GM12874 (cell line): ENCODE measurements around the gene TECTA.
A peak's percentile ranks its signal among the peaks of the same experiment; 100 is the strongest.

ENCODE experiments used
- TF ChIP-seq, protein P1 (sequence below): IDR thresholded peaks from 2 replicates; pipeline ENCODE4 v1.5.1; 2011; ENCODE audit warnings: low read depth, mild to moderate bottlenecking, control low read depth, low read length, moderate library complexity; ENCODE audit not compliant: insufficient read depth

The TECTA gene

GRCh38 chr11:121109471-121109870, 8.4 kb downstream of the TECTA start:
- TF ChIP-seq, protein P1, sequence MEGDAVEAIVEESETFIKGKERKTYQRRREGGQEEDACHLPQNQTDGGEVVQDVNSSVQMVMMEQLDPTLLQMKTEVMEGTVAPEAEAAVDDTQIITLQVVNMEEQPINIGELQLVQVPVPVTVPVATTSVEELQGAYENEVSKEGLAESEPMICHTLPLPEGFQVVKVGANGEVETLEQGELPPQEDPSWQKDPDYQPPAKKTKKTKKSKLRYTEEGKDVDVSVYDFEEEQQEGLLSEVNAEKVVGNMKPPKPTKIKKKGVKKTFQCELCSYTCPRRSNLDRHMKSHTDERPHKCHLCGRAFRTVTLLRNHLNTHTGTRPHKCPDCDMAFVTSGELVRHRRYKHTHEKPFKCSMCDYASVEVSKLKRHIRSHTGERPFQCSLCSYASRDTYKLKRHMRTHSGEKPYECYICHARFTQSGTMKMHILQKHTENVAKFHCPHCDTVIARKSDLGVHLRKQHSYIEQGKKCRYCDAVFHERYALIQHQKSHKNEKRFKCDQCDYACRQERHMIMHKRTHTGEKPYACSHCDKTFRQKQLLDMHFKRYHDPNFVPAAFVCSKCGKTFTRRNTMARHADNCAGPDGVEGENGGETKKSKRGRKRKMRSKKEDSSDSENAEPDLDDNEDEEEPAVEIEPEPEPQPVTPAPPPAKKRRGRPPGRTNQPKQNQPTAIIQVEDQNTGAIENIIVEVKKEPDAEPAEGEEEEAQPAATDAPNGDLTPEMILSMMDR: no peak

DNA sequence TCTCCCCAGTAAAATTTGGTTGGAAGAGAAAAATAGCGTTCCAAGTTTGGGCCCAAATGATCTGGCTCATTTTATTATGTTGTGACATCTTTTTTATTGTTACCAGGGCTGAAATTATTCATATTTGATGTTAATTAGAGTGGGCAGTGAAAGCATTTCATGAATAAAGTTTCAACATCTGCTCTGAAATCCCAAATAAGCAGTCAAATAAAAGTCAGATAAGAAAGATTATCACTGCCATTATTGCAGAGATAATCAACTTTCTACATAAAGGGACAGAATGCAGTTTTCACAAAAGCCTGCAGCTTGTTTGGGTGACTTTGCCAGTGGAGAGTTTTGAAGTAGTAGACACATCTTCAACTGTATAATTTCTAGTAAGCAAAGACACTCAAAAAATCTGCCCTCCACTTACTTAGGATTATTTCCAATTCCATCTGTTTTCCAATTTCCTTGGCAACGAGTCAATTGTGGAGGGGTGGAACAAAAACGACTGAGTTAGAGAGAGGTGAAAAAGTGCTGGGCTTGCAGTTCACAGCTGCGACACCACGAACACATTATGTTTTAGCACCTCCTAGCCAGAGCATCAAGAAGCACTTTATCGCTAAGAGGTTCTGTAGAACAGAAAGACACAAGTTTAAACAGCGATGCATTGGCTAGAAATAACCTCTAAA, 9.0 kb downstream of the TECTA start:
- TF ChIP-seq, protein P1: no peak

GRCh38 chr11:121110871-121111724, 10.1 kb downstream of the TECTA start:
- TF ChIP-seq, protein P1: no peak

DNA sequence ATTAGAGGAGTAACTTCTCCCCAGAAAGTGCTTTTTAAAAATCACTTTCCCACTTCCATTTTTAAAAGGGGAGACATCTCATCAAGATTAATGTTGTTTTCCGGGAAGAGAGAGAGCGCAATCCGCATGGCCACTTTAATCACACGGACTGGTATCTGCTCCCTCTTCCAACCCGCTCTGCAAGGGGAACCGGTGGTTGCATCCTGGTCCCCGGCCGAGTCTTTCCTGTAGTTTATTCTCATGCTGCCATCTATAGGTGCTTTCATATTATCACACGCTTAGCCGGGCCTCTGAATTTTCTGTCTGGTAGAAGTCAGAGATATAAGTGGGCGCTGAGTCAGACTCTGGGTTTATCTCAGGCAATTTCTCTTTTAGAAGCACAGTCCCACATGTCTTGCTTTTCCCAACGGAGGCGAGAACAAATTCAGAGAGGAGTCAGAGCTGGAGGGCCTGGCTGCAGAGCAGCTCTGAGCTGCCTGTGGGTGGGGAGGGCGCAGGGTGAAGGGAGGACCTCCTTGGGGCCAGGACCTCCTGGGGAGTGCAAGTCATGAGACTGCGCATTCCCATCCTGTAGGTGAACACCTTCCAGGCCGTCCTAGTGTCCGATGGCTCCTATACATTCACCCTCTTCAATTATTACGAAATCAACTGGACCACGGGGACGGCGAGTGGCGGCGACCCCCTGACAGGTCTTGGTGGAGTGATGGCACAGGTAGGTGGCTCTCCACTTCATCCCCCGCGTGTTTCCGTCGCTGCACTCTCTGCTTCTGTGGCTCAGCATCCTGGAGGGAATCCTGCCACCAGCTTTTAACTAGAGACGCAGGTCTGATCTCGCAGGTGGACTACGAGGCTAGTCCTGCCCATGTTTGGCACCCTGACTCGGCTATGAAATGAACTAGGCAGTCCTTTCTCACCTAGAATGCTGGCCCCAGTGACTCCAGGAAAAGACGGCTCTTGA, 11.7 kb downstream of the TECTA start:
- TF ChIP-seq, protein P1: peak; percentile 48; the same call in 1 of the 2 replicates

GRCh38 chr11:121113611-121114010, 12.6 kb downstream of the TECTA start:
- TF ChIP-seq, protein P1: no peak

- TF ChIP-seq, protein P1: no peak
These were observed 16.7 kb downstream of the TECTA start for GRCh38 chr11:121117788-121118187.
